DND-41 (cell line): ENCODE data around the gene FBXW2.

Experiments used
- EZH2 ChIP-seq: IDR thresholded peaks from 3 replicates; pipeline ENCODE4 v1.6.1; 2012; ENCODE audit warnings: borderline replicate concordance, low read depth, mild to moderate bottlenecking, moderate library complexity, low read length, inconsistent platforms; ENCODE audit not compliant: severe bottlenecking
- TF ChIP-seq, protein P1 (sequence below): IDR thresholded peaks from 2 replicates; pipeline ENCODE4 v1.5.1; 2012; ENCODE audit warnings: borderline replicate concordance, low read length, moderate library complexity, mild to moderate bottlenecking; ENCODE audit not compliant: poor library complexity, severe bottlenecking; ENCODE audit errors: extremely low read depth

- TF ChIP-seq, protein P1, sequence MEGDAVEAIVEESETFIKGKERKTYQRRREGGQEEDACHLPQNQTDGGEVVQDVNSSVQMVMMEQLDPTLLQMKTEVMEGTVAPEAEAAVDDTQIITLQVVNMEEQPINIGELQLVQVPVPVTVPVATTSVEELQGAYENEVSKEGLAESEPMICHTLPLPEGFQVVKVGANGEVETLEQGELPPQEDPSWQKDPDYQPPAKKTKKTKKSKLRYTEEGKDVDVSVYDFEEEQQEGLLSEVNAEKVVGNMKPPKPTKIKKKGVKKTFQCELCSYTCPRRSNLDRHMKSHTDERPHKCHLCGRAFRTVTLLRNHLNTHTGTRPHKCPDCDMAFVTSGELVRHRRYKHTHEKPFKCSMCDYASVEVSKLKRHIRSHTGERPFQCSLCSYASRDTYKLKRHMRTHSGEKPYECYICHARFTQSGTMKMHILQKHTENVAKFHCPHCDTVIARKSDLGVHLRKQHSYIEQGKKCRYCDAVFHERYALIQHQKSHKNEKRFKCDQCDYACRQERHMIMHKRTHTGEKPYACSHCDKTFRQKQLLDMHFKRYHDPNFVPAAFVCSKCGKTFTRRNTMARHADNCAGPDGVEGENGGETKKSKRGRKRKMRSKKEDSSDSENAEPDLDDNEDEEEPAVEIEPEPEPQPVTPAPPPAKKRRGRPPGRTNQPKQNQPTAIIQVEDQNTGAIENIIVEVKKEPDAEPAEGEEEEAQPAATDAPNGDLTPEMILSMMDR: no peak
- TF ChIP-seq EZH2: no peak
These were observed 68.3 kb downstream of the FBXW2 start for GRCh38 chr9:120724757-120725400.
